CD14-positive monocyte (primary cell): Measurements from ENCODE around the gene SH3PXD2A. TPM values are rescaled to one million over a fixed set of nuclear protein-coding genes. Genes with fewer than 3 reads are reported as not detected.
"Not testable (repeated sequence)": the region's sequence is repeated elsewhere in the genome, so short reads cannot be mapped to it uniquely, and the experiment has no call there.

Source experiments
- DNase-seq, 3 donors: peaks; one replicate each; pipeline ENCODE4 v3.0.0-alpha.2; 2011 to 2022
- H2AFZ ChIP-seq: 2 replicates; pipeline ENCODE4 v1.6.0; 2012; ENCODE audit warnings: mild to moderate bottlenecking, low read depth, low read length, inconsistent platforms; ENCODE audit not compliant: insufficient read depth, poor library complexity, severe bottlenecking
- H3K27ac ChIP-seq, 2 donors: 1 replicate in 1 of 2; 2 replicates in 1 of 2; pipeline ENCODE4 v1.5.1; 2012 to 2013; ENCODE audit warnings: low read length in 2 of 2, control low read depth in 1 of 2, inconsistent platforms in 1 of 2, low read depth in 1 of 2, mild to moderate bottlenecking in 1 of 2
- H3K27me3 ChIP-seq, 2 donors: one replicate each; pipeline versions ENCODE4 v1.6.0 to v1.6.1; 2011 to 2013; ENCODE audit warnings: low read length in 2 of 2; ENCODE audit not compliant: control insufficient read depth in 2 of 2, insufficient read depth in 2 of 2
- H3K36me3 ChIP-seq, 2 donors: replicated peaks in 1 of 2; 1 replicate in 1 of 2; 2 replicates in 1 of 2; pipeline versions ENCODE4 v1.5.1 to v1.6.1; 2012 to 2013; ENCODE audit warnings: low read length in 2 of 2, control low read depth in 1 of 2, inconsistent platforms in 1 of 2, mild to moderate bottlenecking in 1 of 2; ENCODE audit not compliant: insufficient read depth in 2 of 2, control insufficient read depth in 1 of 2
- H3K4me1 ChIP-seq, 2 donors: 1 replicate in 1 of 2; 2 replicates in 1 of 2; pipeline versions ENCODE4 v1.5.1 to v1.6.1; 2012 to 2013; ENCODE audit warnings: low read length in 2 of 2, control low read depth in 1 of 2, inconsistent platforms in 1 of 2, mild to moderate bottlenecking in 1 of 2, moderate library complexity in 1 of 2; ENCODE audit not compliant: insufficient read depth in 2 of 2, control insufficient read depth in 1 of 2
- H3K4me2 ChIP-seq: replicated peaks from 2 replicates; pipeline ENCODE3; 2012; ENCODE audit warnings: low read length, moderate library complexity, mild to moderate bottlenecking; ENCODE audit not compliant: poor library complexity, severe bottlenecking; ENCODE audit errors: extremely low read depth
- H3K4me3 ChIP-seq, 3 experiments: fragments of 200-600 bp in 1 of 3; sonication (generic) in 1 of 3; replicated peaks in 1 of 3; 1 replicate in 2 of 3; 2 replicates in 1 of 3; pipeline ENCODE4 v1.5.1; 2011 to 2013; ENCODE audit warnings: low read length in 3 of 3, mild to moderate bottlenecking in 3 of 3, control low read depth in 2 of 3, low read depth in 2 of 3, inconsistent platforms in 1 of 3, moderate library complexity in 1 of 3
- H3K79me2 ChIP-seq: 2 replicates; pipeline ENCODE4 v1.6.0; 2012; ENCODE audit warnings: mild to moderate bottlenecking, control low read depth, inconsistent platforms, low read length, moderate library complexity; ENCODE audit not compliant: insufficient read depth
- H3K9ac ChIP-seq: 2 replicates; pipeline ENCODE4 v1.6.0; 2017; ENCODE audit warnings: low read length, mild to moderate bottlenecking; ENCODE audit not compliant: insufficient read depth, poor library complexity, severe bottlenecking
- H3K9me3 ChIP-seq, 2 donors: replicated peaks in 1 of 2; 1 replicate in 1 of 2; 2 replicates in 1 of 2; pipeline versions ENCODE4 v1.5.1 to v1.6.1; 2012 to 2013; ENCODE audit warnings: low read length in 2 of 2, control low read depth in 1 of 2; ENCODE audit not compliant: control insufficient read depth in 1 of 2, insufficient read depth in 1 of 2
- H4K20me1 ChIP-seq: 2 replicates; pipeline ENCODE4 v1.6.0; 2012; ENCODE audit warnings: mild to moderate bottlenecking, low read length, control low read depth, moderate library complexity; ENCODE audit not compliant: insufficient read depth
- H3K27ac Mint-ChIP-seq, 7 donors: one replicate each; pipeline ENCODE4 v1.8.0; 2020; ENCODE audit warnings: mild to moderate bottlenecking in 7 of 7, mixed read lengths in 7 of 7, moderate library complexity in 6 of 7, inconsistent platforms in 2 of 7
- H3K27me3 Mint-ChIP-seq, 3 donors: one replicate each; pipeline ENCODE4 v1.8.0; 2021 to 2022; ENCODE audit warnings: low read depth in 3 of 3, mild to moderate bottlenecking in 3 of 3, mixed read lengths in 3 of 3, moderate library complexity in 3 of 3, inconsistent platforms in 1 of 3
- H3K36me3 Mint-ChIP-seq, 2 donors: one replicate each; pipeline ENCODE4 v1.8.0; 2020; ENCODE audit warnings: mixed read lengths in 2 of 2, inconsistent platforms in 1 of 2, mild to moderate bottlenecking in 1 of 2
- H3K4me1 Mint-ChIP-seq: one replicate; pipeline ENCODE4 v1.8.0; 2020; ENCODE audit warnings: mild to moderate bottlenecking, mixed read lengths
- H3K4me3 Mint-ChIP-seq, 2 donors: one replicate each; pipeline ENCODE4 v1.8.0; 2020; ENCODE audit warnings: mild to moderate bottlenecking in 2 of 2, mixed read lengths in 2 of 2, moderate library complexity in 1 of 2
- H3K9me3 Mint-ChIP-seq, 7 donors: one replicate each; pipeline ENCODE4 v1.8.0; 2020 to 2022; ENCODE audit warnings: mixed read lengths in 7 of 7, mild to moderate bottlenecking in 6 of 7, moderate library complexity in 6 of 7, inconsistent platforms in 2 of 7
- WGBS: methylation state at CpG from one replicate; pipeline ENCODE4 v1.1.5; 2013; ENCODE audit warnings: missing lambda C conversion rate; ENCODE audit not compliant: insufficient coverage; 5-methylcytosine and 5-hydroxymethylcytosine counted together
- intact Hi-C, 2 donors: fragments of 100-400 bp; cut with micrococcal nuclease; formaldehyde crosslinking; loops; one replicate each; pipeline versions ENCODE4 v1.15.0 to v1.15.1; 2023
- polyA plus RNA-seq, 3 donors: library from polyadenylated mRNA; depleted of rRNA in 1 of 3; unstranded in 2 of 3; stranded (reverse) in 1 of 3; fragments of 300-500 nt in 2 of 3; fragments of >200 nt in 1 of 3; fragmentation: Illumina TruSeq in 2 of 3; gene quantifications; 1 replicate in 2 of 3; 2 replicates in 1 of 3; pipeline ENCODE4 v1.2.3, GENCODE V29; 2012 to 2021
- TF ChIP-seq, protein P1 (sequence below): fragments of 200-600 bp; IDR thresholded peaks from one replicate; pipeline ENCODE4 v1.8.0; 2022; ENCODE audit warnings: antibody characterized with exemption, mild to moderate bottlenecking

Gene SH3PXD2A
- polyA plus RNA-seq, 3 donors = 0.01 to 0.76 (median 0.05) TPM

DNA sequence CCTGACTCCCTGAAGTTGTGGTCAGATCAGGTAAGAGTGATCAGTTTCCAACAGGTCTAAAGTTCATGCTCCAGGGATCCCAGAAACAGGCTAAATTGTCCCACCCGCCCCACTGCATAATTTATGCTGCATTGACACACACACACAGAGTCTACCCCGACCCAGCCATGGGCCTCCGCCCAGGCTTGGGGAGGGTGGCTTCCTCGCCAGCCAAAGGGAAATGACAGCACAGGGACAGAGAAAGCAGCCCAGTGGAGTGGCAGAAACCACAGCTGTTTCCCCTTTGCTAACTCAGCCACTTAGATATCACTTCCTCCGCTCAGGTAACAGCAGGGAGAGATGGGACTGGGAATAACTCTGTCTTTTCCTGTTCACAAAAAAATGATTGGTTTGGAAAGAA lies 9.4 kb downstream of the SH3PXD2A start:
- H3K4me1 ChIP-seq = peaks cover 31 to 32% of the 10 kb centered on the region in 2 donors
- H3K4me3 Mint-ChIP-seq = peak overlapping the region in 1 of 2 donors; percentile 28
- H3K36me3 ChIP-seq = no peaks in the 10 kb centered on the region
- H3K4me3 ChIP-seq = no peak overlapping the region
- peak; percentile 11 to 40 (median 16) for DNase-seq
- H3K4me1 Mint-ChIP-seq = peaks cover 29% of the 10 kb centered on the region
- H3K9me3 Mint-ChIP-seq = no peaks in the 10 kb centered on the region
- intact Hi-C loops = no loop called here
- no peak overlapping the region for H3K27ac ChIP-seq
- no peaks in the 10 kb centered on the region for H4K20me1 ChIP-seq
- no peak overlapping the region for H2AFZ ChIP-seq
- H3K27me3 Mint-ChIP-seq = peaks cover 0 to 9% (median 7%) of the 10 kb centered on the region in 3 donors
- peak overlapping the region in 3 of 7 donors; percentile 27 to 68 (median 64) for H3K27ac Mint-ChIP-seq
- no peaks in the 10 kb centered on the region for H3K9me3 ChIP-seq
- no peaks in the 10 kb centered on the region for H3K36me3 Mint-ChIP-seq
- no peak overlapping the region for H3K9ac ChIP-seq
- whole genome bisulfite sequencing = 0% methylated on average over 2 of the region's 5 CpGs
- TF ChIP-seq, protein P1, sequence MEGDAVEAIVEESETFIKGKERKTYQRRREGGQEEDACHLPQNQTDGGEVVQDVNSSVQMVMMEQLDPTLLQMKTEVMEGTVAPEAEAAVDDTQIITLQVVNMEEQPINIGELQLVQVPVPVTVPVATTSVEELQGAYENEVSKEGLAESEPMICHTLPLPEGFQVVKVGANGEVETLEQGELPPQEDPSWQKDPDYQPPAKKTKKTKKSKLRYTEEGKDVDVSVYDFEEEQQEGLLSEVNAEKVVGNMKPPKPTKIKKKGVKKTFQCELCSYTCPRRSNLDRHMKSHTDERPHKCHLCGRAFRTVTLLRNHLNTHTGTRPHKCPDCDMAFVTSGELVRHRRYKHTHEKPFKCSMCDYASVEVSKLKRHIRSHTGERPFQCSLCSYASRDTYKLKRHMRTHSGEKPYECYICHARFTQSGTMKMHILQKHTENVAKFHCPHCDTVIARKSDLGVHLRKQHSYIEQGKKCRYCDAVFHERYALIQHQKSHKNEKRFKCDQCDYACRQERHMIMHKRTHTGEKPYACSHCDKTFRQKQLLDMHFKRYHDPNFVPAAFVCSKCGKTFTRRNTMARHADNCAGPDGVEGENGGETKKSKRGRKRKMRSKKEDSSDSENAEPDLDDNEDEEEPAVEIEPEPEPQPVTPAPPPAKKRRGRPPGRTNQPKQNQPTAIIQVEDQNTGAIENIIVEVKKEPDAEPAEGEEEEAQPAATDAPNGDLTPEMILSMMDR = no peak
- no peak overlapping the region for H3K4me2 ChIP-seq
- H3K79me2 ChIP-seq = no peaks in the 10 kb centered on the region
- H3K27me3 ChIP-seq = no peaks in the 10 kb centered on the region

DNA sequence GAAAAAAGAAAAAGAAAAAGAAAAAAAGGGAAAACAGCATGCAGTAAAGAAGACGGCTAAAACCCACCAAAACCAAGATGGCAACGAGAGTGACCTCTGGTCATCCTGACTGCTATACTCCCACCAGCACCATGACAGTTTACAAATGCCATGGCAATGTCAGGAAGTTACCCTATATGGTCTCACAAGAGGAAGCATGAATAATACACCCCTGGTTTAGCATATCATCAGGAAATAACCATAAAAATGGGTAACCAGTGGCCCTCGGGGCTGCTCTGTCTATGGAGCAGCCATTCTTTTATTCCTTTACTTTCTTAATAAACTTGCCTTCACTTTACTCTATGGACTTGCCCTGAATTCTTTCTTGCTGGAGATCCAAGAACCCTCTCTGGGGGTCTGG lies 10.0 kb downstream of the SH3PXD2A start:
- H3K27ac Mint-ChIP-seq = peak overlapping the region in 3 of 7 donors; percentile 27 to 68 (median 64)

More for the DNA sequence above, 10.0 kb downstream of the SH3PXD2A start:
- H3K27me3 ChIP-seq, H3K36me3 Mint-ChIP-seq, H3K27ac ChIP-seq, H4K20me1 ChIP-seq, H3K9me3 ChIP-seq, H3K4me3 Mint-ChIP-seq, H2AFZ ChIP-seq, H3K4me3 ChIP-seq, H3K79me2 ChIP-seq, H3K36me3 ChIP-seq, H3K27me3 Mint-ChIP-seq, H3K9me3 Mint-ChIP-seq, H3K4me2 ChIP-seq, H3K9ac ChIP-seq, intact Hi-C loops: not testable (repeated sequence)
- WGBS = 50% methylated on average over 2 of the region's 3 CpGs
- peak in 1 of 3 donors; percentile 26 for DNase-seq
- peaks cover 25 to 26% of the 10 kb centered on the region in 2 donors for H3K4me1 ChIP-seq
- peaks cover 23% of the 10 kb centered on the region for H3K4me1 Mint-ChIP-seq
